Hepatocyte (in vitro differentiated cells): ENCODE data around the gene MTCP1. TPM values are rescaled to one million over a fixed set of nuclear protein-coding genes. Genes with fewer than 3 reads are reported as not detected.

ENCODE experiments used
- DNase-seq: peaks from one replicate; pipeline ENCODE4 v3.0.0-alpha.2; 2016; ENCODE audit warnings: low spot score
- H2AFZ ChIP-seq: fragments of 200-600 bp; sonication (generic); 2 replicates; pipeline ENCODE4 v1.6.0; 2016; ENCODE audit warnings: antibody characterized with exemption, mild to moderate bottlenecking
- H3K27ac ChIP-seq: fragments of 200-600 bp; sonication (generic); 2 replicates; pipeline ENCODE4 v1.5.1; 2016; ENCODE audit warnings: mild to moderate bottlenecking
- H3K27me3 ChIP-seq: fragments of 200-600 bp; sonication (generic); 2 replicates; pipeline ENCODE4 v1.6.1; 2016
- H3K36me3 ChIP-seq: fragments of 200-600 bp; sonication (generic); replicated peaks from 2 replicates; pipeline ENCODE4 v1.5.1; 2016; ENCODE audit warnings: low read depth; ENCODE audit not compliant: insufficient read depth
- H3K4me1 ChIP-seq: fragments of 200-600 bp; sonication (generic); 2 replicates; pipeline ENCODE4 v1.5.1; 2016; ENCODE audit warnings: mild to moderate bottlenecking, moderate library complexity; ENCODE audit not compliant: insufficient read depth
- H3K4me2 ChIP-seq: fragments of 200-600 bp; sonication (generic); 2 replicates; pipeline ENCODE4 v1.6.0; 2016
- H3K4me3 ChIP-seq: fragments of 200-600 bp; sonication (generic); 2 replicates; pipeline ENCODE4 v1.5.1; 2016; ENCODE audit warnings: mild to moderate bottlenecking
- H3K79me2 ChIP-seq: fragments of 200-600 bp; sonication (generic); 2 replicates; pipeline ENCODE4 v1.6.0; 2017; ENCODE audit warnings: mild to moderate bottlenecking
- H3K9me2 ChIP-seq: fragments of 200-600 bp; sonication (generic); replicated peaks from 2 replicates; pipeline ENCODE4 v1.6.0; 2017; ENCODE audit warnings: mild to moderate bottlenecking; ENCODE audit not compliant: insufficient read depth
- H3K9me3 ChIP-seq: fragments of 200-600 bp; sonication (generic); 2 replicates; pipeline ENCODE4 v1.5.1; 2016; ENCODE audit warnings: low read depth, mild to moderate bottlenecking
- H4K20me1 ChIP-seq: fragments of 200-600 bp; sonication (generic); 2 replicates; pipeline ENCODE4 v1.6.0; 2016; ENCODE audit warnings: mild to moderate bottlenecking; ENCODE audit not compliant: insufficient read depth, poor library complexity, severe bottlenecking
- CTCF ChIP-seq: fragments of 200-600 bp; sonication (generic); IDR thresholded peaks from 2 replicates; pipeline ENCODE4 v1.5.1; 2016; ENCODE audit warnings: antibody characterized with exemption, mild to moderate bottlenecking; ENCODE audit not compliant: poor library complexity
- EZH2 ChIP-seq: fragments of 200-600 bp; sonication (generic); IDR thresholded peaks from 2 replicates; pipeline ENCODE4 v1.6.1; 2016; ENCODE audit warnings: antibody characterized with exemption, mild to moderate bottlenecking, borderline replicate concordance
- EZH2phosphoT487 ChIP-seq: fragments of 200-600 bp; sonication (generic); IDR thresholded peaks from one replicate; pipeline ENCODE4 v1.6.1; 2018; ENCODE audit warnings: antibody characterized with exemption, mild to moderate bottlenecking, low read depth, moderate library complexity; ENCODE audit not compliant: unreplicated experiment, severe bottlenecking
- whole genome bisulfite sequencing: methylation state at CpG from one replicate; pipeline ENCODE4 v1.1.6; 2016; ENCODE audit warnings: low lambda C conversion rate; ENCODE audit errors: missing lambda C conversion rate; 5-methylcytosine and 5-hydroxymethylcytosine counted together
- polyA plus RNA-seq: library from polyadenylated mRNA; unstranded; fragments of >200 nt; fragmentation: Nextera tagmentation; extraction: Ambion mirVana; gene quantifications from 2 replicates; pipeline ENCODE4 v1.2.1, GENCODE V29; 2016
- total RNA-seq: library from RNA; depleted of rRNA; stranded (reverse); fragments of >200 nt; gene quantifications from 2 replicates; pipeline ENCODE4 v1.2.3, GENCODE V29; 2014

MTCP1 gene
- total and polyA plus RNA-seq, 2 experiments from 2014 or later = 1.7 to 13.2 TPM

- TF ChIP-seq CTCF = no peak
- TF ChIP-seq EZH2 = no peak
- no peak for TF ChIP-seq EZH2phosphoT487
- Histone ChIP-seq H3K4me1 (no peaks in the 10 kb centered on the region), H4K20me1 (no peaks in the 10 kb centered on the region), H3K9me2 (no peaks in the 10 kb centered on the region), H3K9me3 (no peaks in the 10 kb centered on the region), H3K27ac (no peak overlapping the region), H3K4me3 (no peak overlapping the region), H3K27me3 (no peaks in the 10 kb centered on the region), H3K4me2 (no peak overlapping the region), H2AFZ (no peak overlapping the region), H3K79me2 (no peaks in the 10 kb centered on the region), H3K36me3 (no peaks in the 10 kb centered on the region)
- no peak for DNase-seq
- 83% methylated on average over 5 of the region's 5 CpGs for WGBS
Measured at GRCh38 chrX:155052738-155053498, 18.0 kb downstream of the MTCP1 start.

GRCh38 chrX:155048977-155049619, 21.8 kb downstream of the MTCP1 start:
- TF ChIP-seq EZH2 = no peak
- no peak for TF ChIP-seq EZH2phosphoT487
- peak; percentile 28 for TF ChIP-seq CTCF
- Histone ChIP-seq H3K9me2 (no peaks in the 10 kb centered on the region), H3K79me2 (peaks cover 3% of the 10 kb centered on the region), H3K4me2 (no peak overlapping the region), H2AFZ (no peak overlapping the region), H3K9me3 (no peaks in the 10 kb centered on the region), H3K4me1 (no peaks in the 10 kb centered on the region), H3K36me3 (no peaks in the 10 kb centered on the region), H3K27me3 (no peaks in the 10 kb centered on the region), H3K4me3 (no peak overlapping the region), H4K20me1 (no peaks in the 10 kb centered on the region), H3K27ac (no peak overlapping the region)
- peak; percentile 54 for DNase-seq
- WGBS = 51% methylated on average over 9 of the region's 9 CpGs

- TF ChIP-seq EZH2phosphoT487 (no peak), EZH2 (no peak), CTCF (no peak)
- Histone ChIP-seq H3K9me3 (no peaks in the 10 kb centered on the region), H3K4me3 (no peak overlapping the region), H3K4me2 (no peak overlapping the region), H3K27me3 (no peaks in the 10 kb centered on the region), H4K20me1 (no peaks in the 10 kb centered on the region), H2AFZ (no peak overlapping the region), H3K9me2 (no peaks in the 10 kb centered on the region), H3K79me2 (peaks cover 3% of the 10 kb centered on the region), H3K4me1 (no peaks in the 10 kb centered on the region), H3K27ac (no peak overlapping the region), H3K36me3 (no peaks in the 10 kb centered on the region)
- 63% methylated on average over 5 of the region's 5 CpGs for WGBS
- DNase-seq = no peak
Measured at GRCh38 chrX:155046811-155047528, 24.0 kb downstream of the MTCP1 start.
